ENCODE measurements around the gene DHX38.
A peak's percentile ranks its signal among the peaks of the same experiment; 100 is the strongest.

The DHX38 gene

DNA sequence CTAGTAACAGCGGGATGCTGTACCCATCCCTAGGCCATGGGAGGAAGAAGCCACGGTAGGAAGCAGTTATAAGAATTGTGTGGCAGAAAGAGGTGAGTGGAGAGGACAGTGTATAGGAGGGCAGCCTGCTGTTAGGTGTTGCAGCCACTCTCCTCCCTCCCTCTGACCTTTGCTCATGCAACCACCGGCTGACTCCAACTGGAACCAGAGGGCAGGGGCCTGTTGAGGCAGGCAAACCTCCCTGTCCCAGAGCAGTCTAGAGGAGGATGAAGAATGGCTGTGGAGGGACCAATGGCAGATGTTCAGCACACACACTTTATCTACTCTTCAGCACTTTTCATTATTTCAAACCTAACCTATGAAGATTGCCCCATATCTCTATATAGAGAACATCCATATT lies 2.4 kb upstream of the DHX38 start:
- Histone ChIP-seq H3F3A (ENCODE audit: low read depth) (no peaks in the 10 kb centered on the region), H3K36me3 (ENCODE audit: insufficient read depth, low read length) (peaks cover 25% of the 10 kb centered on the region; the same call in 1 of the 2 replicates), H2AFZ (ENCODE audit: low read length) (no peak overlapping the region), H3K27me3 (ENCODE audit: insufficient read depth, low read length, poor library complexity, severe bottlenecking) (no peaks in the 10 kb centered on the region), H3K4me1 (ENCODE audit: insufficient read depth, low read length, poor library complexity, severe bottlenecking) (peaks cover 30% of the 10 kb centered on the region), H3K9me2 (replicated peaks; ENCODE audit: low read depth, low read length) (no peaks in the 10 kb centered on the region), H3K79me2 (ENCODE audit: insufficient read depth, low read length) (peaks cover 59% of the 10 kb centered on the region), H3K4me3 (ENCODE audit: low read length, poor library complexity, severe bottlenecking) (peak overlapping the region; percentile 97), H4K20me1 (ENCODE audit: insufficient read depth, low read length, poor library complexity, severe bottlenecking) (peaks cover 23% of the 10 kb centered on the region), H3K9ac (ENCODE audit: low read depth, low read length, poor library complexity, severe bottlenecking) (peak overlapping the region; percentile 94), H3K4me2 (ENCODE audit: low read depth, low read length, poor library complexity, severe bottlenecking) (peak overlapping the region; percentile 90), H3K9me3 (ENCODE audit: insufficient read depth, low read depth, low read length) (no peaks in the 10 kb centered on the region)
- TF ChIP-seq, protein P1, sequence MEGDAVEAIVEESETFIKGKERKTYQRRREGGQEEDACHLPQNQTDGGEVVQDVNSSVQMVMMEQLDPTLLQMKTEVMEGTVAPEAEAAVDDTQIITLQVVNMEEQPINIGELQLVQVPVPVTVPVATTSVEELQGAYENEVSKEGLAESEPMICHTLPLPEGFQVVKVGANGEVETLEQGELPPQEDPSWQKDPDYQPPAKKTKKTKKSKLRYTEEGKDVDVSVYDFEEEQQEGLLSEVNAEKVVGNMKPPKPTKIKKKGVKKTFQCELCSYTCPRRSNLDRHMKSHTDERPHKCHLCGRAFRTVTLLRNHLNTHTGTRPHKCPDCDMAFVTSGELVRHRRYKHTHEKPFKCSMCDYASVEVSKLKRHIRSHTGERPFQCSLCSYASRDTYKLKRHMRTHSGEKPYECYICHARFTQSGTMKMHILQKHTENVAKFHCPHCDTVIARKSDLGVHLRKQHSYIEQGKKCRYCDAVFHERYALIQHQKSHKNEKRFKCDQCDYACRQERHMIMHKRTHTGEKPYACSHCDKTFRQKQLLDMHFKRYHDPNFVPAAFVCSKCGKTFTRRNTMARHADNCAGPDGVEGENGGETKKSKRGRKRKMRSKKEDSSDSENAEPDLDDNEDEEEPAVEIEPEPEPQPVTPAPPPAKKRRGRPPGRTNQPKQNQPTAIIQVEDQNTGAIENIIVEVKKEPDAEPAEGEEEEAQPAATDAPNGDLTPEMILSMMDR (conservative IDR thresholded peaks at IDR 0.05; ENCODE audit: low read length), result no peak
- no peak for TF ChIP-seq EZH2phosphoT487 (IDR thresholded peaks at IDR 0.05; ENCODE audit: borderline replicate concordance)

DNA sequence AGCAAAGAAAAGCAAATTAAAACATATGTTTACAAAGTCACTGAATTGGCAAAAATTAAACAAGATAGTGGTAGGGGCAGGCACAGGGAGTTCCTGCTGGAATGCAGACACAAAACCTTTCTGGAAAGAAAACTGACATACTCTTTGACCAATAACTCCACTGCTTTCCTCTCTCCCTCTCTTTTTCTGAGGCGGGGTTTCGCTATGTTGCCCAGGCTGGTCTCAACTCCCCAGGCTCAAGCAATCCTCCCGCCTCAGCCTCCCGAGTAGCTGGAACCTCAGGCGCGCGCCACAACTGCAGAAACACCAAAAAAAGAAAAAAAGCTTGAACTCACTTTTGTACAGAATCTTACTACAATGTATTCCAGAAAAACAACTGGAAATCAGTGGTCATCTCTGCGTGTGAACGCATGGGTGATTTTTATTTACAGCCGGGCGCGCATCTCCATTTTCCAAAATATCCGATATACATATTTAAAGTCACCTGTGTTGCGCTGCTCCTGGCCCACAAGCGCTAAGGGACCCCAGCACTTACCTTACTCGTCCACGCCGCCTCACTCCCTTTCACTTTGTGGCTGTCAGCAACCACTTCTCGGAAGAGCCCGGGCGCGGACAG lies 707 bp upstream of the DHX38 start:
- Histone ChIP-seq H3K9me2 (replicated peaks; ENCODE audit: low read depth, low read length) (no peaks in the 10 kb centered on the region), H3K9me3 (ENCODE audit: insufficient read depth, low read depth, low read length) (no peaks in the 10 kb centered on the region), H3K4me2 (ENCODE audit: low read depth, low read length, poor library complexity, severe bottlenecking) (peak overlapping the region; percentile 90), H3K4me3 (ENCODE audit: low read length, poor library complexity, severe bottlenecking) (peak overlapping the region; percentile 97), H4K20me1 (ENCODE audit: insufficient read depth, low read length, poor library complexity, severe bottlenecking) (peaks cover 23% of the 10 kb centered on the region), H3K36me3 (ENCODE audit: insufficient read depth, low read length) (peaks cover 26% of the 10 kb centered on the region; the same call in 1 of the 2 replicates), H3K9ac (ENCODE audit: low read depth, low read length, poor library complexity, severe bottlenecking) (peak overlapping the region; percentile 94), H2AFZ (ENCODE audit: low read length) (peak overlapping the region; percentile 86), H3K79me2 (ENCODE audit: insufficient read depth, low read length) (peaks cover 71% of the 10 kb centered on the region), H3K27me3 (ENCODE audit: insufficient read depth, low read length, poor library complexity, severe bottlenecking) (no peaks in the 10 kb centered on the region), H3F3A (ENCODE audit: low read depth) (no peaks in the 10 kb centered on the region), H3K4me1 (ENCODE audit: insufficient read depth, low read length, poor library complexity, severe bottlenecking) (peaks cover 31% of the 10 kb centered on the region)
- no peak for TF ChIP-seq EZH2phosphoT487 (IDR thresholded peaks at IDR 0.05; ENCODE audit: borderline replicate concordance)
- TF ChIP-seq, protein P1 (conservative IDR thresholded peaks at IDR 0.05; ENCODE audit: low read length), result no peak

DNA sequence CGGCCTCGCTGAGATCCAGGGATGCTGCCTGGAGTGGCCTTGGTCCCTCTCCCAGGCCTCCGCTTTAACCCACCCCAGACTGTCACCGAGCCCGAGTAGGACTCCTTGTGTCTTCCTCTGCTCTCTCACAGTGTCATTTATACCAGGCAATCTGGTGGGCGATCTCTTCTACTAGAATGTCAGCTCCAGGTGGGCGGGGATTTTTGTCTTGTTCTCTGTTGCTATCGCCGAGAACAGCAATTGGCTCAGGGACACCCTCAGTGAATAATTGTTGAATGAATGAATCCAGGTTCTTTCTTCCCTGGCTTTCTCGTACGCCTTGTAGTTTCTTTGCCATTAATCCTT lies 591 bp downstream of the DHX38 start:
- peaks cover 23% of the 10 kb centered on the region for H4K20me1 ChIP-seq (ENCODE audit: insufficient read depth, low read length, poor library complexity, severe bottlenecking)
- H2AFZ ChIP-seq (ENCODE audit: low read length), result peak overlapping the region; percentile 80
- H3F3A ChIP-seq (ENCODE audit: low read depth), result no peaks in the 10 kb centered on the region
- TF ChIP-seq, protein P1 (conservative IDR thresholded peaks at IDR 0.05; ENCODE audit: low read length), result no peak
- no peak for TF ChIP-seq EZH2phosphoT487 (IDR thresholded peaks at IDR 0.05; ENCODE audit: borderline replicate concordance)
- peak overlapping the region; percentile 94 for H3K9ac ChIP-seq (ENCODE audit: low read depth, low read length, poor library complexity, severe bottlenecking)
- H3K36me3 ChIP-seq (ENCODE audit: insufficient read depth, low read length), result peaks cover 21% of the 10 kb centered on the region; the same call in 1 of the 2 replicates
- H3K79me2 ChIP-seq (ENCODE audit: insufficient read depth, low read length), result peaks cover 71% of the 10 kb centered on the region
- H3K27me3 ChIP-seq (ENCODE audit: insufficient read depth, low read length, poor library complexity, severe bottlenecking), result no peaks in the 10 kb centered on the region
- H3K9me3 ChIP-seq (ENCODE audit: insufficient read depth, low read depth, low read length), result no peaks in the 10 kb centered on the region
- H3K4me3 ChIP-seq (ENCODE audit: low read length, poor library complexity, severe bottlenecking), result peak overlapping the region; percentile 97
- peaks cover 31% of the 10 kb centered on the region for H3K4me1 ChIP-seq (ENCODE audit: insufficient read depth, low read length, poor library complexity, severe bottlenecking)
- H3K4me2 ChIP-seq (ENCODE audit: low read depth, low read length, poor library complexity, severe bottlenecking), result peak overlapping the region; percentile 83
- H3K9me2 ChIP-seq (replicated peaks; ENCODE audit: low read depth, low read length), result no peaks in the 10 kb centered on the region

Data from Loucy (cell line).